HG02642 (cell line): ENCODE results near the gene TBL2.
"Not testable (repeated sequence)": the region's sequence is repeated elsewhere in the genome, so short reads cannot be mapped to it uniquely, and the experiment has no call there.

ENCODE experiments used
- ATAC-seq: cut with Tn5 transposase; IDR thresholded peaks from one replicate; pipeline ENCODE4 v1.9.1; 2021; ENCODE audit warnings: mild to moderate bottlenecking; ENCODE audit not compliant: unreplicated experiment, poor library complexity

Gene TBL2

GRCh38 chr7:73537051-73537450 is 41.3 kb downstream of the TBL2 start:
- ATAC-seq = no peak

DNA sequence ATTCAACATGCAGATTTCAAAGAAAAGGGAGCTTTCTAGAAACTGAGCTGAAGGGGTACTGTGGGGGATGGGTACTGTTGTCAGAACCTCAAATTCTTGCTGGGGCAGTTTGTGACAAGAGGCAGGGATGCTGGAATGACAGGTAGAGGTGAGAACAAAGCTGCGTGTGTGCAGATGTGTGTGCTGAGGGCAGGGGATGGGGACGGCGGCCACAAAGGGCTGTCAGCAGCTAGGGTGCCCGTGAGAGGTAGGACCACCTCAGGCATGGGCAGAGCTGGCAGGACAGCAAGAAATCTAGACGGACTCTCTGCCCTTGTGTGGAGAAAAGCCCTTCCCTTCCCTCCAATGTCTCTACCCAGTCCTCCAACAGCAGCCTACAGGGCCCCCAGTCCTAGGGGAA is 41.9 kb downstream of the TBL2 start:
- no peak for ATAC-seq

DNA sequence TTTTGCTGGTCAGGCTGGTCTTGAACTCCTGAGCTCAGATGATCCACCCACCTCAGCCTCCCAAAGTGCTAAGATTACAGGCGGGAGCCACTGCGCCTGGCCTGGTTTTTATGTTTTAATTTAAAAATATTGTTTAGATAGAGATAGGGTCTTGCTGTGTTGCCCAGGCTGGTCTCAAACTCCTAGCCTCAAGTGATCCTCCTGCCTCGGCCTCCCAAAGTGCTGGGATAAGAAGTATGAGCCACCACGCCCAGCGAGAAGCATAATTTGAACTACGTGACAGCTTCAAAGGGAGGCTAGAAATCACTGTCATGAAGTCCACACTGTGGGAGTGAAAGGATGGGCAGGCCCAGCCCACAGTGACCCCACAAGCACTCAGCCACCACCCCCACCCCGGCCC is 42.5 kb downstream of the TBL2 start:
- not testable (repeated sequence) for ATAC-seq

GRCh38 chr7:73533742-73534141 is 44.6 kb downstream of the TBL2 start:
- no peak for ATAC-seq

DNA sequence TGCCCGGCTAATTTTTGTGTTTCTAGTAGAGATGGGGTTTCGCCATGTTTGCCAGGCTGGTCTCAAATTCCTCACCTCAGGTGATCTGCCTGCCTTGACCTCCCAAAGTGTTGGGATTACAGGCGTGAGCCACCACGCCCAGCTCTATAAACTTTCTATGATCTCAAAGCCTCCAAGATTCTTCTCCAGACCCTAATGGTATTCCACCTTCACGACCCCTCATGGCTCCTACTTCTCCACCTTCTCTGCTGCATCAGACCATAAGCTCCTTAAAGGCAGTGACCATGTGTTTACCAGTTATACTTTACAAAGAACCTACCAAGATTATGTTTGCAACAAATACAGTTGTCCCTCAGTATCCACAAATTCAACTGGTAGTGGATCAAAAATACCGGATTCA is 46.2 kb downstream of the TBL2 start:
- ATAC-seq = no peak

- ATAC-seq = no peak
These were observed 47.6 kb downstream of the TBL2 start for GRCh38 chr7:73530800-73531199.

DNA sequence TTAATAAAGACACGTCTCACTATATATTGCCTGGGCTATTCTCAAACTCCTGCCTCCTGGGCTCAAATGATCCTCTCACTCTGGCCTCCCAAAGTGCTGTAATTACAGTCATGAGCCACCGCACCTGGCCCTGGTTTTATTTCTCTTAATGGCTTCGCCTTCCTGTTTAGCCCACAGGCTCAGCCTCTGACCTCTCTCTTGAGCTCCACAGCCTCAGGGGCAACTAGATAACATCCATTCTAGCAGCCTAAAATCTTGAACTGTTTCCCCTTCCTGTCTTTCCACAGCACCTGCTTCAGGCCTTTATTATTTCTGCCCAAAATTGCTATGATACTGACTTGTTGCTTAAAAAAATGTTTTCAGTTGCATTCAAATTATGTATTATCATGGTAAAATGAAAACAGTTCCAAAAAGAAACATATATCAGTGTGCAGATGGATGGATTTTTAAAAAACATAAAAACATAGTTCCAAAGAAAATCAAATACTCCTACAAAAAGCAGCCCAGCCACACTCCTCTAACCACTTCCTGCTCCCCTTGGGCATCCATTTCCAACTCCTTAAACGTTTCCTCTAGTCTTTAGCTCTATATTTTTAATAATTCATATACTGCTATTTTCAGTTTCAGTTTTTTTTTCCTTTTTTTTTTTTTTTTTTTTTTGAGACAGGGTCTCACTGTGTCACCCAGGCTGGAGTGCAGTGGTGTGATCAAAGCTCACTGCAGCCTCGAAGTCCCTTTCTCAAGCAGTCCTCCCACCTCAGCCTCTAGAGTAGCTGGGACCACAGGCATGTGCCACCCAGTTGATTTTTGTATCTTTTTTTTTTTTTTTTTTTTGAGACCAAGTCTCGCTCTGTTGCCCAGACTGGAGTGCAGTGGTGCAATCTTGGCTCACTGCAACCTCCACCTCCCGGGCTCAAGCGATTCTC is 51.2 kb downstream of the TBL2 start:
- no peak for ATAC-seq

DNA sequence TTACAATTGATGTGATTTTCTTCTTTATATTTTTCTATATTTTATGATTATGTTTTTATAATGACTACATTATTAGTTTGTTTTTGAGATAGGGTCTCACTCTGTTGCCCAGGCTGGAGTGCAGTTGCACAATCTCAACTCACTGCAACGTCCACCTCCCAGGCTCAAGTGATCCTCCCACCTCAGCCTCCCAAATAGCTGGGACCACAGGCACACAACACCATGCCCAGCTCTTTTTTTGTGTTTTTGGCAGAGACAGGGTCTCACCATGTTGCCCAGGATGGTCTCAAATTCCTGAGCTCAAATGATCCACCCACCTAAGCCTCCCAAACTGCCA is 52.3 kb downstream of the TBL2 start:
- not testable (repeated sequence) for ATAC-seq

GRCh38 chr7:73522105-73522872 is 56.1 kb downstream of the TBL2 start, which contains the start of gene BAZ1B:
Gene BAZ1B, minus strand, starts transcription at chr7:73522293. Its CDS starts 360 bp downstream, at chr7:73521933.
- peak; percentile 88 for ATAC-seq

GRCh38 chr7:73521636-73522104 is 56.7 kb downstream of the TBL2 start:
- ATAC-seq = peak; percentile 55

DNA sequence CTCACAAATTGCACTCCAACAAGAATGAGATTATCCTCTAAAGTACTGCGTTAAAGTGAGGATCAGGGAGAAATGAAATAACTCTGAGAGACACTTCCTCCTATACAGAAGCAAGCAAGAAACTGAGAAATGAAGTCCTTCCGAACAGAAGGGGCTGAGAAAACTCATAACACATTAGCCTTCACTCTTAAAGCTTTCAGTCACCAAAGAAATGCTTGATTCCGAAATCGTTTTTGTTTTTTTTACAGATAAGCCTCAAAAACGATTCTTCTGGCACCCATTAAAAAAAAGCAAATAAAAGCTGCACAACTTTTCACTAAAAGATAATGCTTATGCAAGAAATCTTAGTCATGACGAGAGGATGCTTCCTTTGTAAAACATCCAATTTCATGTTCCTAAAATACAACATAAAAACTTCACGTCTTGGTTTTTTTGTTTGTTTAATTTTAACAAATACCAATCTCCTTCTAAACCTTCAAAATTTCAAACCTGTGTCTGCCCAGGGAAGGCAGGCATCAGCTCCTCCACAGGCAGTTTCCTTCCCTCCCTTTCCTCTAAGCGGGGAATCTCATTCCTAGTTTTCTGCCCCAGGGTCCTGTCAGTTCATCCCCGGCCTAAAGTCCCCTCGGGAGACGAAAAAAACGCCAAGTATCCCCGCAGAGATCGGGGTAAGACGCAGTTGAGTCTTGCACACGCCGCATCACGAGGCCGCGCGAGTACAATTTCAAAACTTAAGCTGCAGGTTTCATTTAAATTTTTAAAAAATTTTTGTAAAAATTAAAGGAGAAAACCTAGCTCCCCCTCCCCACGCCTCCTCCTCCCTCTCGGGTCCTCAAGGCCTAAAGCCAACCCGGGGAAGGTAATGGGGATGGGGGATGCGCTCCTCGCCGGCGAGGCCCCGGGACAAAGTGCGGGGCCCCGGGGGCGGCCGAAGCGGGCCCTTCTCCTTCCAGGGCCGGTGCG is 57.4 kb downstream of the TBL2 start:
- no peak for ATAC-seq

DNA sequence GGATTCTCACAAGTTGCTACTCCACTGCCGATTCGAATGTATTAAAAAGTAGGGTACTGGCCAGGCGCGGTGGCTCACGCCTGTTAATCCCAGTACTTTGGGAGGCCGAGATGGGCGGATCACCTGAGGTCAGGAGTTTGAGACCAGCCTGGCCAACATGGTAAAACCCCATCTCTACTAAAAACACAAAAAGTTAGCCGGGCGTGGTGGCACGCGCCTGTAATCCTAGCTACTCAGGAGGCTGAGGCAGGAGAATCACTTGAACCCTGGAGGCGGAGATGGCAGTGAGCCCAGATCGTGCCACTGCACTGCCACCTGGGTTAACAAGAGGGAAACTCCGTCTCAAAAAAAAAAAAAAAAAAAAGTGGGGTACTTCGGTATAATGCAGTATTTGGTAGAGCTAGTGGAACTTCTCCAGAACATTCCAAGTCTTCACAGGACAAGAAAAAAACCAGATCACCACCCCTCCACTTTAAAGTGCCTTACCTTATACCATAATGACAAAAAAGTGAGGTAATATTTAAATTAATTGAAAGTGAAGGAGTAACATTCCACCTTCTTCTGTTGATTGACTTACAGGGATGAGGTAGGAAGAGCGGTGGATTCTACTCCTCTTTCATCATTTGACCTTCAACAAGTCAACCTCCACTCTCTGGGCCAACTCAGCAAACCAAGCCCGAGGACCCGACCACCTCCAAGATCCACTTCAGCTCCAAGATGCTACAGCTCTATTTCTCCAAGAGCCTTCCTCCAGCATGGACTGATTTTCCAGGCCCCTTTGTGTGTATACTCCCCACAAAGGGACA is 58.3 kb downstream of the TBL2 start:
- ATAC-seq = no peak

DNA sequence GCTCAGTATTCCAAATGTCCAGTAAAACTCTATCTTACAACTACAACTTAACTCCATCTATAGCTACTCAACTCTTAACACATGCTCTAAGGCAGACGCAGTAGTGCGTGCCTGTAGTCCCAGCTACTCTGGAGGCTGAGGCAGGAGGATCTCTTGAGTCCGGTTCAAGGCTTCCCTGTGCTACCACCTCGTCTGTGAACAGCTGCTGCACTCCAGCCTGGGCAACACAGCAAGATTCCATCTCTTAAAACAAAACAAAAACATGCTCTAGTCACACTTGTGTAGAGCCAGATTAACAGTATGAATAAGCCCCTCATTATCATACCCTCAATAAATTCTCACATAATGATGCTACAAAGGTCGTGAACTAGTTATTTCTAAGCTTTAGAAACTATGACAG is 59.9 kb downstream of the TBL2 start:
- no peak for ATAC-seq
